H9 (cell line): Measurements from ENCODE around the gene CRAMP1. TPM values are rescaled to one million over a fixed set of nuclear protein-coding genes. Genes with fewer than 3 reads are reported as not detected.

Experiments
- DNase-seq: peaks from one replicate; pipeline ENCODE4 v3.0.0-alpha.2; 2017
- H2AFZ ChIP-seq: one replicate; pipeline ENCODE4 v1.6.1; 2013; ENCODE audit warnings: mild to moderate bottlenecking, low read length, control low read depth, moderate library complexity
- H2AK5ac ChIP-seq: 2 replicates; pipeline ENCODE4 v1.6.1; 2013; ENCODE audit warnings: low read length, control low read depth, mixed read lengths; ENCODE audit not compliant: insufficient read length
- H2BK120ac ChIP-seq: one replicate; pipeline ENCODE4 v1.6.1; 2013; ENCODE audit warnings: low read depth, mild to moderate bottlenecking, low read length, control low read depth, inconsistent platforms; ENCODE audit not compliant: poor library complexity, severe bottlenecking
- H2BK12ac ChIP-seq: 2 replicates; pipeline ENCODE4 v1.6.1; 2013; ENCODE audit warnings: low read length, control low read depth, mixed read lengths, low read depth; ENCODE audit not compliant: insufficient read length
- H2BK15ac ChIP-seq: 2 replicates; pipeline ENCODE4 v1.6.1; 2013; ENCODE audit warnings: low read depth, low read length, control low read depth
- H2BK20ac ChIP-seq: one replicate; pipeline ENCODE4 v1.6.1; 2013; ENCODE audit warnings: low read depth, mild to moderate bottlenecking, low read length, control low read depth, inconsistent platforms; ENCODE audit not compliant: poor library complexity, severe bottlenecking
- H2BK5ac ChIP-seq: 2 replicates; pipeline ENCODE4 v1.6.1; 2013; ENCODE audit warnings: low read length, control low read depth, mixed read lengths; ENCODE audit not compliant: insufficient read length
- H3K14ac ChIP-seq: 2 replicates; pipeline ENCODE4 v1.6.1; 2013; ENCODE audit warnings: low read length, control low read depth; ENCODE audit not compliant: insufficient read depth
- H3K18ac ChIP-seq: 2 replicates; pipeline ENCODE4 v1.6.1; 2013; ENCODE audit warnings: low read depth, mild to moderate bottlenecking, mixed read lengths, low read length, control low read depth; ENCODE audit not compliant: insufficient read length
- H3K23ac ChIP-seq: 2 replicates; pipeline ENCODE4 v1.6.1; 2013; ENCODE audit warnings: low read length, control low read depth, mixed read lengths, low read depth; ENCODE audit not compliant: insufficient read length
- H3K23me2 ChIP-seq: 2 replicates; pipeline ENCODE4 v1.6.1; 2013; ENCODE audit warnings: low read depth, mild to moderate bottlenecking, mixed read lengths, low read length, control low read depth; ENCODE audit not compliant: insufficient read length, poor library complexity, severe bottlenecking
- H3K27ac ChIP-seq: 2 replicates; pipeline ENCODE4 v1.5.1; 2013; ENCODE audit warnings: low read length, control low read depth, mixed read lengths, low read depth; ENCODE audit not compliant: insufficient read length
- H3K27me3 ChIP-seq: 2 replicates; pipeline ENCODE4 v1.6.1; 2013; ENCODE audit warnings: low read length, control low read depth, inconsistent platforms; ENCODE audit not compliant: insufficient read depth
- H3K4ac ChIP-seq: 2 replicates; pipeline ENCODE4 v1.6.1; 2013; ENCODE audit warnings: low read depth, mild to moderate bottlenecking, control low read depth, inconsistent platforms, low read length, moderate library complexity
- H3K4me1 ChIP-seq: 2 replicates; pipeline ENCODE4 v1.6.1; 2013; ENCODE audit warnings: low read length, control low read depth, inconsistent platforms; ENCODE audit not compliant: insufficient read depth
- H3K4me2 ChIP-seq: 2 replicates; pipeline ENCODE4 v1.6.1; 2013; ENCODE audit warnings: low read length, control low read depth, mixed read lengths; ENCODE audit not compliant: insufficient read length, insufficient read depth
- H3K56ac ChIP-seq: 2 replicates; pipeline ENCODE4 v1.6.1; 2013; ENCODE audit warnings: low read depth, mild to moderate bottlenecking, mixed read lengths, low read length, control low read depth; ENCODE audit not compliant: insufficient read length
- H3K79me1 ChIP-seq: 2 replicates; pipeline ENCODE4 v1.6.1; 2013; ENCODE audit warnings: low read depth, mild to moderate bottlenecking, moderate library complexity, low read length, control low read depth, inconsistent platforms; ENCODE audit not compliant: insufficient read depth, poor library complexity, severe bottlenecking
- H3K79me2 ChIP-seq: 2 replicates; pipeline ENCODE4 v1.6.1; 2013; ENCODE audit warnings: low read length, control low read depth, inconsistent platforms; ENCODE audit not compliant: insufficient read depth
- H3K9ac ChIP-seq: 2 replicates; pipeline ENCODE4 v1.6.1; 2013; ENCODE audit warnings: low read length, control low read depth, mixed read lengths; ENCODE audit not compliant: insufficient read length; ENCODE audit errors: extremely low read depth
- H3K9me3 ChIP-seq: one replicate; pipeline ENCODE4 v1.6.1; 2013; ENCODE audit warnings: low read depth, low read length, inconsistent platforms; ENCODE audit not compliant: control insufficient read depth
- H3T11ph ChIP-seq: one replicate; pipeline ENCODE4 v1.6.1; 2013; ENCODE audit warnings: mild to moderate bottlenecking, low read length, control low read depth, inconsistent platforms
- H4K20me1 ChIP-seq: one replicate; pipeline ENCODE4 v1.6.1; 2013; ENCODE audit not compliant: control insufficient read depth, insufficient read length, insufficient read depth
- H4K5ac ChIP-seq: 2 replicates; pipeline ENCODE4 v1.6.1; 2013; ENCODE audit warnings: low read depth, mild to moderate bottlenecking, mixed read lengths, low read length, control low read depth; ENCODE audit not compliant: insufficient read length
- H4K8ac ChIP-seq: replicated peaks from 2 replicates; pipeline ENCODE4 v1.6.1; 2013; ENCODE audit warnings: low read length, control low read depth, mixed read lengths, low read depth; ENCODE audit not compliant: insufficient read length
- H4K91ac ChIP-seq: 2 replicates; pipeline ENCODE4 v1.6.1; 2013; ENCODE audit warnings: low read depth, mild to moderate bottlenecking, moderate library complexity, mixed read lengths, low read length, control low read depth; ENCODE audit not compliant: insufficient read length
- H3K27ac Mint-ChIP-seq, 3 experiments: 2 replicates in 2 of 3; 3 replicates in 1 of 3; pipeline ENCODE4 v1.8.0; 2020 to 2021; ENCODE audit warnings: mixed read lengths in 3 of 3, mild to moderate bottlenecking in 1 of 3, moderate library complexity in 1 of 3
- H3K27me3 Mint-ChIP-seq: 2 replicates; pipeline ENCODE4 v1.8.0; 2021; ENCODE audit warnings: low read depth, mild to moderate bottlenecking, moderate library complexity, mixed read lengths
- H3K36me3 Mint-ChIP-seq, 3 experiments: 2 replicates in 2 of 3; 3 replicates in 1 of 3; pipeline ENCODE4 v1.8.0; 2020 to 2021; ENCODE audit warnings: low read depth in 3 of 3, mixed read lengths in 3 of 3; ENCODE audit not compliant: insufficient read depth in 1 of 3
- H3K4me1 Mint-ChIP-seq, 2 experiments: 2 replicates each; pipeline ENCODE4 v1.8.0; 2020; ENCODE audit warnings: mixed read lengths in 2 of 2
- H3K4me3 Mint-ChIP-seq, 2 experiments: 2 replicates in 1 of 2; 3 replicates in 1 of 2; pipeline ENCODE4 v1.8.0; 2020 to 2021; ENCODE audit warnings: mild to moderate bottlenecking in 2 of 2, mixed read lengths in 2 of 2, moderate library complexity in 1 of 2
- H3K9me3 Mint-ChIP-seq, 2 experiments: 2 replicates in 1 of 2; 3 replicates in 1 of 2; pipeline ENCODE4 v1.8.0; 2020; ENCODE audit warnings: mild to moderate bottlenecking in 2 of 2, mixed read lengths in 2 of 2, moderate library complexity in 1 of 2
- CTCF ChIP-seq: fragments of 200-600 bp; sonication (generic); conservative IDR thresholded peaks from 3 replicates; pipeline ENCODE4 v1.8.0; 2021; ENCODE audit warnings: antibody characterized with exemption, mild to moderate bottlenecking
- WGBS: extraction: QIAGEN DNeasy Blood & Tissue Kit; methylation state at CpG from one replicate; pipeline ENCODE4 v1.1.7; 2013; ENCODE audit warnings: missing lambda C conversion rate, low lambda C conversion rate, mixed read lengths; ENCODE audit not compliant: insufficient read length; ENCODE audit errors: extremely low coverage; 5-methylcytosine and 5-hydroxymethylcytosine counted together
- total RNA-seq: library from RNA; stranded (reverse); gene quantifications from 2 replicates; pipeline ENCODE4 v1.2.1, GENCODE V29; 2021

CRAMP1 gene
- total RNA-seq, 1 experiment from 2014 or later = 46.2 TPM

GRCh38 chr16:1639282-1639681 is 27.1 kb downstream of the CRAMP1 start:
- H3K27me3 ChIP-seq = no peaks in the 10 kb centered on the region
- H3K4me2 ChIP-seq = no peak overlapping the region
- H3K79me2 ChIP-seq = 0 out of 2 replicates have a peak, but pooled peaks cover 2% of the 10 kb centered on the region
- H3K4me1 ChIP-seq = no peaks in the 10 kb centered on the region
- H2BK5ac ChIP-seq = no peak overlapping the region
- no peak overlapping the region for H3K27ac ChIP-seq
- H4K20me1 ChIP-seq = no peaks in the 10 kb centered on the region
- Mint-ChIP-seq H3K4me3 (no peak overlapping the region), H3K27me3 (no peaks in the 10 kb centered on the region), H3K27ac (peak overlapping the region in 2 of 3 experiments; percentile 16 to 44; a peak in 1 of 7 replicates), H3K4me1 (no peaks in the 10 kb centered on the region), H3K9me3 (no peaks in the 10 kb centered on the region), H3K36me3 (peaks cover 28 to 78% (median 58%) of the 10 kb centered on the region in 3 experiments)
- H3K23ac ChIP-seq = no peak overlapping the region
- H3K9ac ChIP-seq = no peak overlapping the region
- no peak overlapping the region for H3K56ac ChIP-seq
- no peak overlapping the region for H2BK20ac ChIP-seq
- no peak overlapping the region for H3T11ph ChIP-seq
- no peak overlapping the region for H4K8ac ChIP-seq
- no peak overlapping the region for H3K4ac ChIP-seq
- H4K91ac ChIP-seq = no peak overlapping the region
- no peak for TF ChIP-seq CTCF
- no peak overlapping the region for H3K18ac ChIP-seq
- no peak for DNase-seq
- no peak overlapping the region for H3K14ac ChIP-seq
- H2BK12ac ChIP-seq = no peak overlapping the region
- H3K9me3 ChIP-seq = no peaks in the 10 kb centered on the region
- no peaks in the 10 kb centered on the region for H3K23me2 ChIP-seq
- no peak overlapping the region for H2AFZ ChIP-seq
- H4K5ac ChIP-seq = no peak overlapping the region
- H2BK15ac ChIP-seq = no peak overlapping the region
- WGBS = no CpG with 5 or more reads among the region's 2 CpGs
- H2BK120ac ChIP-seq = no peak overlapping the region
- H2AK5ac ChIP-seq = no peak overlapping the region
- H3K79me1 ChIP-seq = no peaks in the 10 kb centered on the region
